Activated CD4-positive, alpha-beta T cell treated with anti-CD3 and anti-CD28 coated beads for 36 hours (primary cell): ENCODE data around the gene ADAMTSL3. TPM values are rescaled to one million over a fixed set of nuclear protein-coding genes. Genes with fewer than 3 reads are reported as not detected.

Experiments
- ATAC-seq: fragments of 200-7000 bp; cut with Tn5 transposase; one replicate; pipeline ENCODE4 v1.10.0; 2021; ENCODE audit warnings: mild to moderate bottlenecking, moderate library complexity
- CTCF ChIA-PET: fragments of 350-600 bp; sonication (Branson Sonifier 250); formaldehyde crosslinking; loops from one replicate; lab custom pipeline; 2021; ENCODE audit warnings: antibody characterized with exemption; lab: Charles Lee
- POLR2A ChIA-PET: fragments of 350-600 bp; sonication (Branson Sonifier 250); formaldehyde crosslinking; loops from one replicate; lab custom pipeline; 2021; ENCODE audit warnings: antibody characterized with exemption, inconsistent platforms; lab: Charles Lee
- DNase-seq: peaks from one replicate; pipeline ENCODE4 v3.0.0-alpha.2; 2020
- H3K27ac Mint-ChIP-seq: one replicate; pipeline ENCODE4 v1.8.0; 2021; ENCODE audit warnings: mixed read lengths
- H3K27me3 Mint-ChIP-seq: one replicate; pipeline ENCODE4 v1.8.0; 2021; ENCODE audit warnings: mixed read lengths
- H3K36me3 Mint-ChIP-seq: one replicate; pipeline ENCODE4 v1.8.0; 2021; ENCODE audit warnings: low read depth, mixed read lengths
- H3K4me1 Mint-ChIP-seq: one replicate; pipeline ENCODE4 v1.8.0; 2021; ENCODE audit warnings: mixed read lengths
- H3K4me3 Mint-ChIP-seq: one replicate; pipeline ENCODE4 v1.8.0; 2021; ENCODE audit warnings: mild to moderate bottlenecking, moderate library complexity, mixed read lengths
- H3K9me3 Mint-ChIP-seq: one replicate; pipeline ENCODE4 v1.8.0; 2021; ENCODE audit warnings: low read depth, mixed read lengths
- intact Hi-C, 2 experiments: fragments of 100-400 bp; cut with DNase I in 1 of 2; cut with micrococcal nuclease in 1 of 2; formaldehyde crosslinking; loops; one replicate each; pipeline versions ENCODE4 v1.14.2 to v1.15.1; 2022 to 2024; cut with DNase I, micrococcal nuclease
- total RNA-seq, 2 experiments: library from RNA; stranded (reverse); gene quantifications; one replicate each; pipeline ENCODE4 v1.2.3, GENCODE V29; 2021

ADAMTSL3 gene
- total RNA-seq, 2 experiments from 2014 or later = not detected

GRCh38 chr15:83919319-83919830, 265.5 kb downstream of the ADAMTSL3 start:
- H3K36me3 Mint-ChIP-seq = no peaks in the 10 kb centered on the region
- ATAC-seq = peak; percentile 82
- H3K4me3 Mint-ChIP-seq = no peak overlapping the region
- ChIA-PET POLR2A (no interaction called here), CTCF (no interaction called here)
- H3K27me3 Mint-ChIP-seq = peaks cover 13% of the 10 kb centered on the region
- intact Hi-C loops = loop anchor here in 1 of 2 experiments (1.0 kb wide), 1 partner anchor 9 kb away; no protein-coding TSS in a partner anchor
- peaks cover 14% of the 10 kb centered on the region for H3K4me1 Mint-ChIP-seq
- peak; percentile 54 for DNase-seq
- no peak overlapping the region for H3K27ac Mint-ChIP-seq
- no peaks in the 10 kb centered on the region for H3K9me3 Mint-ChIP-seq

- ATAC-seq (no peak), DNase-seq (no peak)
- Mint-ChIP-seq H3K27me3 (peaks cover 13% of the 10 kb centered on the region), H3K27ac (no peak overlapping the region), H3K4me3 (no peak overlapping the region), H3K36me3 (no peaks in the 10 kb centered on the region), H3K4me1 (peaks cover 14% of the 10 kb centered on the region), H3K9me3 (no peaks in the 10 kb centered on the region)
- ChIA-PET CTCF (no interaction called here), POLR2A (no interaction called here)
- intact Hi-C loops = loop anchor here in 1 of 2 experiments (1.0 kb wide), 1 partner anchor 8 kb away; no protein-coding TSS in a partner anchor
Measured at GRCh38 chr15:83919978-83920510, 266.1 kb downstream of the ADAMTSL3 start.

GRCh38 chr15:83922649-83923294, 268.8 kb downstream of the ADAMTSL3 start:
- H3K36me3 Mint-ChIP-seq = no peaks in the 10 kb centered on the region
- no peak overlapping the region for H3K27ac Mint-ChIP-seq
- ATAC-seq (no peak), DNase-seq (no peak)
- intact Hi-C loops = no loop called here
- H3K4me1 Mint-ChIP-seq = peaks cover 14% of the 10 kb centered on the region
- no peaks in the 10 kb centered on the region for H3K9me3 Mint-ChIP-seq
- H3K27me3 Mint-ChIP-seq = peaks cover 10% of the 10 kb centered on the region
- ChIA-PET CTCF (no interaction called here), POLR2A (no interaction called here)
- H3K4me3 Mint-ChIP-seq = no peak overlapping the region

- Mint-ChIP-seq H3K27me3 (peaks cover 12% of the 10 kb centered on the region), H3K9me3 (no peaks in the 10 kb centered on the region), H3K4me1 (peaks cover 15% of the 10 kb centered on the region), H3K36me3 (no peaks in the 10 kb centered on the region), H3K27ac (no peak overlapping the region), H3K4me3 (no peak overlapping the region)
- DNase-seq (no peak), ATAC-seq (no peak)
- POLR2A ChIA-PET = no interaction called here
- intact Hi-C loops = no loop called here
- CTCF ChIA-PET = no interaction called here
Measured at GRCh38 chr15:83926116-83926515, 272.2 kb downstream of the ADAMTSL3 start.

GRCh38 chr15:83927704-83928391, 273.9 kb downstream of the ADAMTSL3 start:
- no peaks in the 10 kb centered on the region for H3K9me3 Mint-ChIP-seq
- peaks cover 14% of the 10 kb centered on the region for H3K27me3 Mint-ChIP-seq
- ATAC-seq = peak; percentile 45
- H3K4me3 Mint-ChIP-seq = no peak overlapping the region
- POLR2A ChIA-PET = no interaction called here
- intact Hi-C loops = loop anchor here in 1 of 2 experiments (1.0 kb wide), 1 partner anchor 9 kb away; no protein-coding TSS in a partner anchor
- H3K36me3 Mint-ChIP-seq = no peaks in the 10 kb centered on the region
- peaks cover 15% of the 10 kb centered on the region for H3K4me1 Mint-ChIP-seq
- DNase-seq = no peak
- CTCF ChIA-PET = no interaction called here
- no peak overlapping the region for H3K27ac Mint-ChIP-seq

- intact Hi-C loops = loop anchor here in 1 of 2 experiments (1.0 kb wide), 1 partner anchor 9 kb away; no protein-coding TSS in a partner anchor
- Mint-ChIP-seq H3K27me3 (peaks cover 14% of the 10 kb centered on the region), H3K4me3 (no peak overlapping the region), H3K9me3 (no peaks in the 10 kb centered on the region), H3K36me3 (no peaks in the 10 kb centered on the region), H3K4me1 (peaks cover 15% of the 10 kb centered on the region), H3K27ac (no peak overlapping the region)
- CTCF ChIA-PET = no interaction called here
- DNase-seq (no peak), ATAC-seq (peak; percentile 73)
- POLR2A ChIA-PET = no interaction called here
Measured at GRCh38 chr15:83928392-83928734, 274.4 kb downstream of the ADAMTSL3 start.

GRCh38 chr15:83928878-83929418, 275.0 kb downstream of the ADAMTSL3 start:
- peak; percentile 76 for ATAC-seq
- no peak for DNase-seq
- intact Hi-C loops = loop anchor here in 1 of 2 experiments (1.0 kb wide), 1 partner anchor 10 kb away; no protein-coding TSS in a partner anchor
- CTCF ChIA-PET = no interaction called here
- peaks cover 15% of the 10 kb centered on the region for H3K4me1 Mint-ChIP-seq
- H3K4me3 Mint-ChIP-seq = no peak overlapping the region
- POLR2A ChIA-PET = no interaction called here
- peaks cover 14% of the 10 kb centered on the region for H3K27me3 Mint-ChIP-seq
- no peaks in the 10 kb centered on the region for H3K9me3 Mint-ChIP-seq
- H3K36me3 Mint-ChIP-seq = no peaks in the 10 kb centered on the region
- peak overlapping the region; percentile 52 for H3K27ac Mint-ChIP-seq

- intact Hi-C loops = no loop called here
- no peak overlapping the region for H3K27ac Mint-ChIP-seq
- ChIA-PET CTCF (no interaction called here), POLR2A (no interaction called here)
- H3K4me1 Mint-ChIP-seq = peaks cover 15% of the 10 kb centered on the region
- no peak overlapping the region for H3K4me3 Mint-ChIP-seq
- ATAC-seq (no peak), DNase-seq (no peak)
- no peaks in the 10 kb centered on the region for H3K36me3 Mint-ChIP-seq
- peaks cover 14% of the 10 kb centered on the region for H3K27me3 Mint-ChIP-seq
- peaks cover 3% of the 10 kb centered on the region for H3K9me3 Mint-ChIP-seq
Measured at GRCh38 chr15:83929619-83930018, 275.7 kb downstream of the ADAMTSL3 start.

GRCh38 chr15:83930392-83931212, 276.7 kb downstream of the ADAMTSL3 start:
- Mint-ChIP-seq H3K27ac (no peak overlapping the region), H3K4me1 (peaks cover 15% of the 10 kb centered on the region), H3K9me3 (peaks cover 3% of the 10 kb centered on the region), H3K27me3 (peaks cover 14% of the 10 kb centered on the region), H3K36me3 (no peaks in the 10 kb centered on the region), H3K4me3 (no peak overlapping the region)
- ChIA-PET CTCF (no interaction called here), POLR2A (no interaction called here)
- intact Hi-C loops = no loop called here
- DNase-seq (no peak), ATAC-seq (no peak)

GRCh38 chr15:83935774-83936173, 281.9 kb downstream of the ADAMTSL3 start:
- Mint-ChIP-seq H3K4me1 (no peaks in the 10 kb centered on the region), H3K9me3 (peaks cover 3% of the 10 kb centered on the region), H3K27ac (no peak overlapping the region), H3K36me3 (no peaks in the 10 kb centered on the region), H3K27me3 (peaks cover 7% of the 10 kb centered on the region), H3K4me3 (no peak overlapping the region)
- intact Hi-C loops = no loop called here
- ATAC-seq (no peak), DNase-seq (no peak)
- ChIA-PET POLR2A (no interaction called here), CTCF (no interaction called here)

- DNase-seq (no peak), ATAC-seq (no peak)
- H3K27ac Mint-ChIP-seq = no peak overlapping the region
- no peaks in the 10 kb centered on the region for H3K36me3 Mint-ChIP-seq
- no peaks in the 10 kb centered on the region for H3K9me3 Mint-ChIP-seq
- CTCF ChIA-PET = no interaction called here
- H3K4me3 Mint-ChIP-seq = no peak overlapping the region
- H3K27me3 Mint-ChIP-seq = peaks cover 5% of the 10 kb centered on the region
- intact Hi-C loops = no loop called here
- H3K4me1 Mint-ChIP-seq = no peaks in the 10 kb centered on the region
- POLR2A ChIA-PET = no interaction called here
Measured at GRCh38 chr15:83940136-83940535, 286.2 kb downstream of the ADAMTSL3 start.
